Heart left ventricle (tissue), 13 donors: Measurements from ENCODE around the gene KRT4.

Source experiments
- POLR2A ChIP-seq, 2 donors: fragments of 450-650 bp; IDR thresholded peaks; one replicate each; pipeline ENCODE4 v1.6.1; 2017; ENCODE audit warnings: antibody characterized with exemption in 2 of 2, mild to moderate bottlenecking in 2 of 2, moderate library complexity in 2 of 2
- TF ChIP-seq, protein P1 (sequence below), 12 donors: fragments of 200-600 bp; sonication (generic) in 4 of 12; IDR thresholded peaks; one replicate each; pipeline versions ENCODE4 v1.5.0 to v1.8.0; 2018 to 2022; ENCODE audit warnings: antibody characterized with exemption in 12 of 12, mild to moderate bottlenecking in 5 of 12
- donor health status: ischemic (EF 13 %, LVEDD 7.1; RV severe dilation, severe dysfunction).
- donor health status: DM: no; HTN: yes; CAD: no.
- donor health status: DM: no; HTN: no; CAD: no.
- donor health status: ischemic (EF 25% LVEDD 6.9; RV normal size, moderate dysfunction).
- donor health status: ischemic (EF 25% LVEDD 5.7; RV mildly dilated, moderate dysfunction).
- donor health status: ischemic (EF 35%, LVEDD 5.7; RV mildly dilated, moderate dysfunction).
- donor health status: nonischemic (EF 11% LVEDD 7.7; RV severe dilation, severe dysfunction).
- donor health status: DM: yes; HTN: yes; CAD: no.
- donor health status: PGD.
- donor health status: ischemic (EF 29% LVEDD 5.4; RV normal size, mild dysfunction).
- donor health status: nonischemic (EF 23%, LVEDD 6.1; RV moderate dilation, normal function).

DNA sequence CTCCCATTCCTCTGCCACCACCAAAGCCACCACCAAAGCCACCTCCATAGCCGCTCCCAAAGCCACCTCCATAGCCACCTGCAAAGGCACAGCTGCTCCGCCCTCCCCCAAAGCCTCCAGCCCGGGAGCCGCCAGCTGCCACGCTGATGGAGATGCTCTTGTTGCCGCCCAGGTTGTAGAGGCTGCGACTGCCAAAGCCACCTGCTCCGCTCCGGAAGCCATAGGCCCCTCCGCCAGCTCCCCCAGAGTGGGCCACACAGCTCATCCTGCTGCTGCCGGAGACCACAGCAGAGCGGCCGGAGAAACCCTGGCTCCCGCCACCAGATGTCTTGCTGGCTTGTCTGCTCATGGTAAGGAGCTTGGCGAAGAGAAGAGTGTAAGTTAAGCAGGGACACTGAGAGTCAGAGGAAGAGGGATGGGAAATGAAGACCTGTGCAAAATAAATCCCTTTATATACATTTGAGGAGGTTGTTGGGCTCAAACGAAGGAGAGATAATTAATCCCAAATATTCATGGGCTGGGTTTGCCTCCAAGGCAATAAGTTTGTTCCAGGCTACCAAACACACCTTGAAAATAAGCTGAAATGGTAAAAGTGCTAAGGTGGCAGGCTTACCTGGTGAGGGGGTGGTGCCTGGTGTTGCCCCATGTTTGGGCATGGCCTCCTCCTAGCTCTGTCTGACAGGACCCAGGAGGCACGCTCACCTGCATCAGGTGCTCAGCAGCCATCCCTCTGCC is 18.1 kb downstream of the KRT4 start, which contains the start of gene KRT3:
- no peak for TF ChIP-seq POLR2A (IDR thresholded peaks at IDR 0.05)
- TF ChIP-seq, protein P1, sequence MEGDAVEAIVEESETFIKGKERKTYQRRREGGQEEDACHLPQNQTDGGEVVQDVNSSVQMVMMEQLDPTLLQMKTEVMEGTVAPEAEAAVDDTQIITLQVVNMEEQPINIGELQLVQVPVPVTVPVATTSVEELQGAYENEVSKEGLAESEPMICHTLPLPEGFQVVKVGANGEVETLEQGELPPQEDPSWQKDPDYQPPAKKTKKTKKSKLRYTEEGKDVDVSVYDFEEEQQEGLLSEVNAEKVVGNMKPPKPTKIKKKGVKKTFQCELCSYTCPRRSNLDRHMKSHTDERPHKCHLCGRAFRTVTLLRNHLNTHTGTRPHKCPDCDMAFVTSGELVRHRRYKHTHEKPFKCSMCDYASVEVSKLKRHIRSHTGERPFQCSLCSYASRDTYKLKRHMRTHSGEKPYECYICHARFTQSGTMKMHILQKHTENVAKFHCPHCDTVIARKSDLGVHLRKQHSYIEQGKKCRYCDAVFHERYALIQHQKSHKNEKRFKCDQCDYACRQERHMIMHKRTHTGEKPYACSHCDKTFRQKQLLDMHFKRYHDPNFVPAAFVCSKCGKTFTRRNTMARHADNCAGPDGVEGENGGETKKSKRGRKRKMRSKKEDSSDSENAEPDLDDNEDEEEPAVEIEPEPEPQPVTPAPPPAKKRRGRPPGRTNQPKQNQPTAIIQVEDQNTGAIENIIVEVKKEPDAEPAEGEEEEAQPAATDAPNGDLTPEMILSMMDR (IDR thresholded peaks at IDR 0.05): no peak
